ENCODE measurements around the gene SVIL.
"Not testable (repeated sequence)": the region's sequence is repeated elsewhere in the genome, so short reads cannot be mapped to it uniquely, and the experiment has no call there.

The SVIL gene

DNA sequence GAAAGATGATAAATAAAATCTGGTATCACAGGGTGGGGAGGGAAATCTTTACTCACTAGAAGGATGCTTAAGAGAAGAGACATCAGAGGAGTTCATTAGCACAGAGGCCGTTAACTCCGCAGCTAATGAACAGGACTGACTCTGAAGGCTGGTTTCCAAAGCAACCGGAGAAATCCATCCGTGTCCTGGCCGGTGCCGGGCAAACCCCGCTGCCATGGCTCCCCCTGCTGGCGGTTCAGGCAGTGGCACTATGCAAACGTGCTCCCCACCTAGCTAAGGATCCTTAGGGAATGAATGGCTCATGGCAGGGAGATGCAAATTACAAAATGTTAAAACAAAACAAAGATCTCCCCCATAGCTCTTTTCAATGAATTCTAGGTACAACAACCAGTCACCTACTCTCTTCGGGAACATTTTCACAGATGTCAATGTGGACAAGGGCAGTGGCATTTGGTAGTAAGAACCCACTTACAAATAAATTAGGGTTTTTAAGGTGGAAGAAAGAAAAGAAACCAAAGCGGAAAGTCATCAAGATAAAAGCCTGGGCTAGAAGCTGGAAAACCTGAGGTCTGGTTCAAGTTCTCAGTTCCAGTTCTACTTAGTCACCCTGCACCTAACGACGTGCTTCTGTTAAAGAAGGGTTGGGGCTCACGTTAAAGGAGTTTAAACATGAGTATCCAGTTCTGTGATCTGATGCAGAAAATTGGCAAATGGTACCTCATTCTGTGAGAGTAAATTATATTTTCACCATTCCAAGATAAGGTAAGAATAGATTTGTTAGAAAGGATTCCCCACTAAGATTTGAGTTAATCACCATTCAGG is 138.2 kb downstream of the SVIL start:
- no peak overlapping the region for H3K27ac ChIP-seq
- TF ChIP-seq, protein P1, sequence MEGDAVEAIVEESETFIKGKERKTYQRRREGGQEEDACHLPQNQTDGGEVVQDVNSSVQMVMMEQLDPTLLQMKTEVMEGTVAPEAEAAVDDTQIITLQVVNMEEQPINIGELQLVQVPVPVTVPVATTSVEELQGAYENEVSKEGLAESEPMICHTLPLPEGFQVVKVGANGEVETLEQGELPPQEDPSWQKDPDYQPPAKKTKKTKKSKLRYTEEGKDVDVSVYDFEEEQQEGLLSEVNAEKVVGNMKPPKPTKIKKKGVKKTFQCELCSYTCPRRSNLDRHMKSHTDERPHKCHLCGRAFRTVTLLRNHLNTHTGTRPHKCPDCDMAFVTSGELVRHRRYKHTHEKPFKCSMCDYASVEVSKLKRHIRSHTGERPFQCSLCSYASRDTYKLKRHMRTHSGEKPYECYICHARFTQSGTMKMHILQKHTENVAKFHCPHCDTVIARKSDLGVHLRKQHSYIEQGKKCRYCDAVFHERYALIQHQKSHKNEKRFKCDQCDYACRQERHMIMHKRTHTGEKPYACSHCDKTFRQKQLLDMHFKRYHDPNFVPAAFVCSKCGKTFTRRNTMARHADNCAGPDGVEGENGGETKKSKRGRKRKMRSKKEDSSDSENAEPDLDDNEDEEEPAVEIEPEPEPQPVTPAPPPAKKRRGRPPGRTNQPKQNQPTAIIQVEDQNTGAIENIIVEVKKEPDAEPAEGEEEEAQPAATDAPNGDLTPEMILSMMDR (conservative IDR thresholded peaks at IDR 0.05): peak; percentile 96

DNA sequence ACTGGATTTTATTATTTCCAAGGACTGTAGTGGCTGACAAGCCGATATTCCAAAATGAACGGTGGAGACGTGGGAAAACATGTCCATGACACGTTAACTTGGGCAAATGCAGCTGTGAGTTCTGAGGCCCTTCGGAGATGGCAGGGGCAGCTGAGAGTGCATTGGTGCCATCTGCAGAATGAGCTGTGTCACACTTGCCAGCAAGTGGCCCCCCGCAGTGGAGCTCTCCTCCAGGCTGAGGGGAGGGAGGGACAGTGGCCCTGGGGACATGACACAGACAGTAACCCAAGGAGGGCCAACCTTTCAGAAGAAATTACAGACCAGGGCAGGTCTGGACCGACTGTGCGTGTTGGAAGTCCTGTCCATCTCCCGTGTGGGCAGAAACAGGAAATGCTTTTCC is 139.4 kb downstream of the SVIL start:
- TF ChIP-seq, protein P1 (conservative IDR thresholded peaks at IDR 0.05): no peak
- no peak overlapping the region for H3K27ac ChIP-seq

DNA sequence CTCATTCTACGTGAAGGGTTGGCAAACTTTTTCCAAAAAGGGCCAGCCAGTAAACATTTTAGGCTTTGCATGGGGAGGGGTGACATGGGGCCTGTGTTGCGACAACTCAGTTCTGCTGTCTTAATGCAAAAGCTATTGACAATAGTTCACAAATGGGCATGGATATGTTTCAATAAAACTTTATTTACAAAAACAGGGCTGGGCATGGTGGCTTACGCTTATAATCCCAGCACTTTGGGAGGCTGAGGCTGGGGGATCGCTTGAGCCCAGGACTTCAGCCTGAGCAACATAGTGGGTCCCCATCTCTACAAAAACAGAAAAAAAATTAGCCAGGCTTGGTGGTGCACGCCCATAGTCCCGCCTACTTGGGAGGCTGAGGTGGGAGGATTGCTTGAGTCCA is 141.1 kb downstream of the SVIL start:
- TF ChIP-seq, protein P1 (conservative IDR thresholded peaks at IDR 0.05): no peak

DNA sequence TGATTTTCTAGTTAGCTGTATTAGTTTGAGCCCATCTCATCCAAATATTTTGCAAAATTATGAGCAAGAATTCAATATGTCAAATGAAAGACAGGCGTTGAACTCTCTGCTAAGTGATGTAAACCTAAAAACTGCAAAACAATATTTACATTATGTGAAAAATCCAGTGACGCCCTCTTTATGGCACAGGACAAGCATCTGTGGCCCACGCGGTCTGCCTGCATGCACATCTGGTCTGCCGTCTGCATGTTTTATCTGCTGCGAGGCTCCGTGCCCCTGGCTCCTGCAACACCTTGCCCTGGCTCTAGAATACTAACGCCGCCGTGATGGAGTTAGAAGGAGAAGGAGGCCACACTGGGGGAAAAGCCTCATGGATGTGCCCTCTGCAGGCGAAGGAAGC is 142.0 kb downstream of the SVIL start:
- no peak overlapping the region for H3K27ac ChIP-seq
- TF ChIP-seq, protein P1 (conservative IDR thresholded peaks at IDR 0.05): no peak

More for the DNA sequence above, 141.1 kb downstream of the SVIL start:
- no peak overlapping the region for H3K27ac ChIP-seq

DNA sequence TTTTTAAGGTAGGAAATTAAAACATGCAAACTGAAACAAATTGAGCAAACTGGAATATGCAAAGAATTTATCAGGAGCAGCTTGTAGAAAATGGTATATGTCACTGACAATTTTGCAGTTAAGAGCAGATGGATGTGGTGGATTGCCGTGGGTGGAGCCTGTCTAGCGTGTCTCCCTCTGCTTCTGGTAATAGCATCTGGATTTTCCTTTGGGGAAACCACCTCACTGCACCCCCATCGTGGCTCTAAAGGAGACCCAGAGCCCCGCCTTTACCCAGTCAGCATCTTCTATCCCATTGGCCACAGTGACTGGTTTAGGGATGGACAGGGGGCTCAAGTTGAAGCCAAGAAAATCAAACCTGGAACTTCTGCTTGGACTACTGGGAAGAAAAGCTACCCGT is 142.9 kb downstream of the SVIL start:
- H3K27ac ChIP-seq: no peak overlapping the region
- TF ChIP-seq, protein P1 (conservative IDR thresholded peaks at IDR 0.05): no peak

DNA sequence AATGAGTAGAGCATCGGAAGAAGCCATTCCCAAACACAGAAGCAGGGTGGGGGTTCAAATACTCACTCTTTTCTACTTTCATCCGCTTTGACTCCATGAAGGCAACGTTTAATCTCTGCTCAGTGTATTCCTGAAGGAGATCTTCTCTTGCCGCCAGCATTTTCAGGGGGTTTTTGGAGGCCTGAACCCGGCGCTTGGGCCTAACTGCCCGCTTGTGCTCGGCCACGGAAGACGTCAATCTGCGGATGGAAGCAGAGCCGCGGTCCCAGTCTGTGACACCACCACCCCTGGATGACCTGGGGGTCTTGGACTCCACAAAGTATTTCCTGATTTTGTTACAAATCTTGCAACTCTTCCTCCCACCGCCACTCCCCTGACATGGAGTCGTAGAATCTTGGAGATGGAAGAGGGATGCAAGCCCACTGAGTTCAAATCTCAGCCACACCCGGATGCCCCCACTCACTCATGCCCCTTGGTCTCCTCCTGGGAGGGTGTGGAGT is 143.9 kb downstream of the SVIL start:
- not testable (repeated sequence) for H3K27ac ChIP-seq

DNA sequence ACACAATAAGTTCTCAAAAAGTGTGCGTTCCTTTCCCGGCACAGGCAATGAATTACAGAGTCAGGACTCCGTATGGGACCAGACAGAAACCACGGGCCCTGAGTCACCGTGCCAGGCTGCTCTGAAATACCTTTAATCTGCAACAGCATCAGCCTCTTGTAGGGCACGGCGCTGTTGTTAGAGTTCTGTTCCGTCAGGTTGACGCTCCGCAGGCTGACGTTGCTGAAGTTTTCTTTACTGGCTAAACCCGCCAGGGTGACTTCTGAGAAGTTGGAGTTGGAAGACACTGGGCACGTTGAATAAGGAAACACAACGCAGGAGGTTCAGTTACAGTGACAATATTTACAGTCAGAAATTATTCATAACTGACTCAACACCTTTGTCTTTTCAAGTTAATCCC is 146.3 kb downstream of the SVIL start:
- not testable (repeated sequence) for H3K27ac ChIP-seq

DNA sequence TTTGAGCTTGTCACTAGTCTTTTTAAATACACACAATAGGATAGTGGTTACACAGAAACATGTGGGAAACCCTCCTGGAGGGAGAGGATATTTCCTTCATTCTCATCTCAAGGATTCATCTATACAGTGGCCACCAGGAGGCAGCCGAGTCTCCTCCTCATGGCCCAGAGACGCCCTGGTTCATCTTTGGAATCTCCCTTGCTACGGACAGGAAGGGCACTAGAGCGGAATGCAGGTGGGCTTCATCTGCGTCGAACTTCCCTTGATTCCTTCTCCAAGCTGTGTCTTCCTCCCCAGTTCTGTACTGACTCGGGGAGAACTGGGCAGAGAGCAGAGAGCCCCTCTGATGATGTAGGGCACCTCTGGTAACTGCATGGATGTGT is 146.9 kb downstream of the SVIL start:
- not testable (repeated sequence) for H3K27ac ChIP-seq

DNA sequence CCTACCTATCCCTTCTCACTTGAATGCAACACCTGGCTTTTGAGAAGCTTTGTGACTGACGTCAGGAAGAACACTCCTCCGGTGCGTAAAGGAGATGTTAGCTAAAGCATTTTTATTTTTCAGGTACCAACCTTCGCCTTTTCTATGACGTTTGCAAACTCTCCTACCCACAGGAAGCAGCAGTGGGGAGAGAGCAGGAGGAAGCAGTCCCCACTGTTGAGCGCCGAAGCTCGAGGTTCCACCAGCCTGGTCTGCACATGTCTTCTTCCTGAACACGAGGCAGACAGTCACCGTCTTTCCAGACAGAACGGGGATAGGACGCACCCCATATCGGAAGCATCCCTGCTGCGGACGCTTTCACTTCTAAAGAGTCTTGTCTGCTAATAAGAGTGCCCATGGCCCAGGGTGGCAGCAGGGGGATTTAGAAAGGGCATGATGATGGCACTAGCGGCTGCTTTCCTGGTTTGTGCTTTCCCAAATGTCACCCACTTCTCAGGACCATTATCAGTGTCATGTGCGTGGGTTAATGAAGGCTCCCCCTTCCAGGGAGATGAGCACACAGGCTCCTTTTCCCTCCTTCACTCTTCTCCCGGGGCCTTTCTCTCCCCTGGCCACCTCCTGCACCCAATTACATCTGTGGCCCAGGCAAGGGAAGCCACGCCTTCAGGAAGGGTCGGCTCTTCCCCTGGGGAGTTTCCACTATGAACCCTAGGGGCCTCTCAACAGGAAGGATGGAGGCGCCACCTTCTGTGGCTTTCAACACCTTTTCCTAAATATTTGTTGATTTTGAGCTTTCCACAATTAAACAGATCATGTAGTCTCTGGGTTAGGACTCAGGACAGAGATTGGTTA is 147.5 kb downstream of the SVIL start:
- H3K27ac ChIP-seq: not testable (repeated sequence)
